Measurements from ENCODE around the gene TDG.
"Not testable (repeated sequence)": the region's sequence is repeated elsewhere in the genome, so short reads cannot be mapped to it uniquely, and the experiment has no call there.

TDG gene

DNA sequence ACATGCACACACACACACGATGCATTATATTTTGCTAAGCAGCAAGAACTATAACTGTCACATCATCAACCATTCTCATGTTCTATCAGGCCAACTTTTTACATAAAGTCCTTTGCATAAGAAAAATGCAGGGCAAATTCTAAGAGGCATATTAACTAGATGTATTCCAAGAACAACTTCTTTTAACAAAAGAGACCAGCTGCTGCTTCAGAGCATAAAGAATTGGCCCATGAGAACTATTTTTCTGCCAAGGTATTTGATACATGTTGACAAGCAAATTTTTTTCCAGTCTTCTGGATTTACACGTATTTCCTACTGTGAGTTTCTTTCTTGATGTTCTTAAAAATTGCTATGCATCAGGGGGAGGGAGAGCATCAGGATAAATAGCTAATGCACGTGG, 57.1 kb downstream of the TDG start:
- no peak for DNase-seq (ENCODE audit: low read depth)

GRCh38 chr12:104023710-104024109, 58.0 kb downstream of the TDG start:
- no peak for DNase-seq (ENCODE audit: low read depth)

DNA sequence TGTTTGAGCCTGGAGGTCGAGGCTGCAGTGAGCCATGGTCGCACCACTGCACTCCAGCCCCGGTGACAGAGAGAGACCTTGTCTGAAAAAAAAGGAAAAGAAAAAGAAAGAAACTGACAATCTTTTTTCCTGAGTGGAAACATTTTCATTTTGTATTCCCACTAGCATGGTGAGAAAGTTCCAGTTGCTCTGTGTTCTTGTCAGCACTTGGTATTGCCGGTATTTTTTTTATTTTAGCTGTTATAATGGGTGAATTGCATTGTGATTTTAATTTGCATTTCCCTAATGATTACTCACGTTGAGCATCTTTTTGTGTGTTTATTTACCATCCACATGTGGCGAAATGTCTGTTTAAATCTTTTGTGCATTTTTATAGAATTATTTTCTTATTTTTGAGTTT, 58.7 kb downstream of the TDG start:
- DNase-seq (ENCODE audit: low read depth) = no peak

DNA sequence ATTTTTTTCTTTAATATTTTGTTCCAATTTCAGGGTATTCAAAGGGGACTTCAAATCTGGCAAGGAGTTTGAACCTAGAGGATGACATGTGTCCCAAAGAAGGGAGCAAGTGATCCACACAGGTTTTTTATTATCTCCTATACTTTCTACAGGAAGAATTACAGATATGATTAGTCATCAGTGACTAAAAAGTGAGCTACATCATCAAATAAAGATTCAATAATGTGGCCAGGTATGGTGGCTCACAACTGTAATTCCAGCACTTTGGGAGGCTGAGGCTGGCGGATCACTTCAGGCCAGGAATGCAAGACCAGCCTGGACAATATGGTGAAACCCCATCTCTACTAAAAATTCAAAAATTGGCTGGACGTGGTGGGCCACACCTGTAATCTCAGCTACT, 60.1 kb downstream of the TDG start:
- no peak for DNase-seq (ENCODE audit: low read depth)

GRCh38 chr12:104026841-104027599, 61.3 kb downstream of the TDG start:
- no peak for DNase-seq (ENCODE audit: low read depth)

DNA sequence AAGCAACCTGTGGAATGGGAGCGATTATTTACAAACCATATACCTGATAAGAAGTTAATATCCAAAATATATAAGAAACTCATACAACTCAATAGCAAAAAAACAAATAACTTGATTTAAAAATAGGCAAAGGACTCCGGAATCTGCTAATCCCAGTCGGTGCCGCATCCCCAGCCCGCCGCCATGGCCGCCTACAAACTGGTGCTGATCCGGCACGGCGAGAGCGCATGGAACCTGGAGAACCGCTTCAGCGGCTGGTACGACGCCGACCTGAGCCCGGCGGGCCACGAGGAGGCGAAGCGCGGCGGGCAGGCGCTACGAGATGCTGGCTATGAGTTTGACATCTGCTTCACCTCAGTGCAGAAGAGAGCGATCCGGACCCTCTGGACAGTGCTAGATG, 64.9 kb downstream of the TDG start:
- not testable (repeated sequence) for DNase-seq (ENCODE audit: low read depth)

GRCh38 chr12:104036143-104036542, 70.5 kb downstream of the TDG start:
- DNase-seq (ENCODE audit: low read depth) = not testable (repeated sequence)

All from activated T-helper 9 cell treated with anti-CD3 and anti-CD28 coated beads, Interleukin-2, amount 50 U/mL, for 16 hours (primary cell).